T-cell (primary cell): Measurements from ENCODE around the gene RUFY4. TPM values are rescaled to one million over a fixed set of nuclear protein-coding genes. Genes with fewer than 3 reads are reported as not detected.
A peak's percentile ranks its signal among the peaks of the same experiment; 100 is the strongest.

ENCODE experiments used
- ATAC-seq, 4 experiments: fragments of 200-7000 bp in 3 of 4; fragments of 150-1000 bp in 1 of 4; cut with Tn5 transposase; replicated peaks in 1 of 4; 1 replicate in 3 of 4; 2 replicates in 1 of 4; pipeline ENCODE4 v1.10.0; 2021; ENCODE audit warnings: moderate library complexity in 3 of 4, mild to moderate bottlenecking in 2 of 4, moderate number of reproducible peaks in 1 of 4
- CTCF ChIA-PET, 2 donors: fragments of 300-600 bp; sonication (Branson Sonifier 250); formaldehyde crosslinking; loops; one replicate each; lab custom pipeline; 2022; ENCODE audit warnings: antibody characterized with exemption in 2 of 2; lab: Charles Lee
- POLR2A ChIA-PET, 2 donors: fragments of 300-600 bp; sonication (Branson Sonifier 250); formaldehyde crosslinking; loops; one replicate each; lab custom pipeline; 2022; ENCODE audit warnings: antibody characterized with exemption in 2 of 2; lab: Charles Lee
- DNase-seq, 35 experiments: peaks; one replicate each; pipeline versions ENCODE4 v3.0.0 to v3.0.0-alpha.2; 2013 to 2023
- H3K27ac ChIP-seq: one replicate; pipeline ENCODE4 v1.5.1; 2013; ENCODE audit warnings: low read length
- H3K27me3 ChIP-seq, 2 experiments: replicated peaks in 1 of 2; 1 replicate in 1 of 2; 2 replicates in 1 of 2; pipeline versions ENCODE4 v1.6.1 to v1.7.0; 2013; ENCODE audit warnings: low read length in 1 of 2, mixed read lengths in 1 of 2; ENCODE audit not compliant: control insufficient read depth in 2 of 2, insufficient read depth in 2 of 2; ENCODE audit errors: extremely low read depth in 1 of 2
- H3K36me3 ChIP-seq, 2 donors: 1 replicate in 1 of 2; 2 replicates in 1 of 2; pipeline versions ENCODE4 v1.6.1 to v1.7.0; 2013; ENCODE audit warnings: low read length in 1 of 2; ENCODE audit not compliant: control insufficient read depth in 2 of 2, insufficient read depth in 1 of 2; ENCODE audit errors: extremely low read depth in 1 of 2
- H3K4me1 ChIP-seq, 2 experiments: 1 replicate in 1 of 2; 2 replicates in 1 of 2; pipeline versions ENCODE4 v1.6.1 to v1.7.0; 2013; ENCODE audit warnings: low read length in 2 of 2, mixed read lengths in 1 of 2; ENCODE audit not compliant: insufficient read depth in 2 of 2, control insufficient read depth in 1 of 2; ENCODE audit errors: extremely low read depth in 1 of 2
- H3K4me3 ChIP-seq, 2 donors: 1 replicate in 1 of 2; 2 replicates in 1 of 2; pipeline versions ENCODE4 v1.5.1 to v1.7.0; 2013; ENCODE audit warnings: mild to moderate bottlenecking in 2 of 2, low read length in 1 of 2, moderate library complexity in 1 of 2; ENCODE audit not compliant: control insufficient read depth in 1 of 2; ENCODE audit errors: extremely low read depth in 1 of 2
- H3K9me3 ChIP-seq: 2 replicates; pipeline ENCODE4 v1.7.0; 2013
- H3K27ac Mint-ChIP-seq, 2 donors: one replicate each; pipeline ENCODE4 v1.8.0; 2020 to 2021; ENCODE audit warnings: mild to moderate bottlenecking in 2 of 2, mixed read lengths in 2 of 2
- H3K27me3 Mint-ChIP-seq, 2 donors: one replicate each; pipeline ENCODE4 v1.8.0; 2021 to 2022; ENCODE audit warnings: mixed read lengths in 2 of 2
- H3K36me3 Mint-ChIP-seq: one replicate; pipeline ENCODE4 v1.8.0; 2021; ENCODE audit warnings: mixed read lengths
- H3K4me1 Mint-ChIP-seq, 3 donors: one replicate each; pipeline ENCODE4 v1.8.0; 2020 to 2022; ENCODE audit warnings: mixed read lengths in 3 of 3, mild to moderate bottlenecking in 1 of 3
- H3K4me3 Mint-ChIP-seq, 3 donors: one replicate each; pipeline ENCODE4 v1.8.0; 2020 to 2022; ENCODE audit warnings: mild to moderate bottlenecking in 3 of 3, mixed read lengths in 3 of 3, moderate library complexity in 3 of 3
- H3K9me3 Mint-ChIP-seq, 3 donors: one replicate each; pipeline ENCODE4 v1.8.0; 2020 to 2022; ENCODE audit warnings: mixed read lengths in 3 of 3
- WGBS: methylation state at CpG from one replicate; pipeline ENCODE4 v1.1.5; 2013; ENCODE audit warnings: missing lambda C conversion rate; ENCODE audit not compliant: insufficient coverage; 5-methylcytosine and 5-hydroxymethylcytosine counted together
- total RNA-seq, 35 experiments: library from RNA in 6 of 35; stranded (reverse) in 6 of 35; fragments of 120-200 nt in 1 of 35; gene quantifications; one replicate each; pipeline versions ENCODE4 v1.2.1 to v1.2.4 and lab custom pipeline; 2013 to 2026

Gene RUFY4
- total RNA-seq, 5 donors from 2014 or later (not counting 1 experiment from before 2014, with no cell fraction given) = 0.18 to 1.0 (median 0.65) TPM

- Histone ChIP-seq H3K36me3 (no peaks in the 10 kb centered on the region), H3K9me3 (no peaks in the 10 kb centered on the region), H3K27ac (no peak overlapping the region), H3K27me3 (peaks cover 0 to 7% of the 10 kb centered on the region in 2 experiments), H3K4me1 (no peaks in the 10 kb centered on the region), H3K4me3 (no peak overlapping the region)
- Mint-ChIP-seq H3K4me1 (no peaks in the 10 kb centered on the region), H3K27me3 (no peaks in the 10 kb centered on the region), H3K27ac (no peak overlapping the region), H3K4me3 (no peak overlapping the region), H3K36me3 (no peaks in the 10 kb centered on the region), H3K9me3 (no peaks in the 10 kb centered on the region)
- DNase-seq = peak in 1 of 35 experiments; percentile 22
- ChIA-PET POLR2A (no interaction called here), CTCF (interaction anchor here in 1 of 2 donors (0.9 kb wide), 1 partner anchor 14 kb away, joined by 9 read pairs; no protein-coding TSS in a partner anchor)
- ATAC-seq = no peak
- no CpG with 5 or more reads among the region's 7 CpGs for WGBS
Observed at GRCh38 chr2:218022851-218023530, 46.1 kb upstream of the RUFY4 start.

GRCh38 chr2:218023636-218024035, 45.4 kb upstream of the RUFY4 start:
- ChIA-PET POLR2A (no interaction called here), CTCF (no interaction called here)
- Histone ChIP-seq H3K27me3 (peaks cover 0 to 3% of the 10 kb centered on the region in 2 experiments), H3K4me1 (no peaks in the 10 kb centered on the region), H3K27ac (no peak overlapping the region), H3K36me3 (no peaks in the 10 kb centered on the region), H3K9me3 (no peaks in the 10 kb centered on the region), H3K4me3 (no peak overlapping the region)
- Mint-ChIP-seq H3K4me3 (no peak overlapping the region), H3K27ac (no peak overlapping the region), H3K4me1 (no peaks in the 10 kb centered on the region), H3K36me3 (no peaks in the 10 kb centered on the region), H3K9me3 (no peaks in the 10 kb centered on the region), H3K27me3 (no peaks in the 10 kb centered on the region)
- ATAC-seq (no peak), DNase-seq (peak in 1 of 35 experiments; percentile 12)
- 94% methylated on average over 2 of the region's 3 CpGs for WGBS

DNA sequence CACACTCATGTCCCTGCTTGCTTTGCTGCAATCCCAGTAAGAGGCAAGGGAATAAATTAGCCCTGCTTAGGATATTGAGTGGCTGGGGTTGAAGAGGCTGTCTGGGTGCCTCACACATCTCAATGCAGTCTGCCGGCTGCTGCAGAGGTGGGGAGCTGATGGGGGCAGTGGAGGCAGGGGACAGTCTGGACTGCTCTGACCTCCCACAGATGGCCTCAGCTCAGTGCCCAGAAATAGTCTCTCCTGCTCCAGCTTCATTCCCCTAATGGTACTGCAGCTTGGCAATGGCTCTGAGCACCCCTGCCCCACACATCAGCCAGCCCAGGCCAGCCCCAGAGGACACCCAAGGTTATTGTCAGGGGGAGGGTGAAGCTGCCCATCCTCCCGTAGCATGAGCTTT, 44.7 kb upstream of the RUFY4 start:
- Histone ChIP-seq H3K4me3 (no peak overlapping the region), H3K9me3 (no peaks in the 10 kb centered on the region), H3K4me1 (no peaks in the 10 kb centered on the region), H3K27ac (no peak overlapping the region), H3K27me3 (peaks cover 0 to 3% of the 10 kb centered on the region in 2 experiments), H3K36me3 (no peaks in the 10 kb centered on the region)
- no peak overlapping the region for H3K4me3 Mint-ChIP-seq
- ATAC-seq (no peak), DNase-seq (peak in 1 of 35 experiments; percentile 14)
- H3K27me3 Mint-ChIP-seq = no peaks in the 10 kb centered on the region
- ChIA-PET POLR2A (no interaction called here), CTCF (interaction anchor here in 1 of 2 donors (0.6 kb wide), 1 partner anchor 1431 kb away, joined by 4 read pairs; no protein-coding TSS in a partner anchor)
- WGBS = no CpG with 5 or more reads among the region's 2 CpGs
- H3K4me1 Mint-ChIP-seq = no peaks in the 10 kb centered on the region
- H3K27ac Mint-ChIP-seq = no peak overlapping the region
- H3K9me3 Mint-ChIP-seq = no peaks in the 10 kb centered on the region
- no peaks in the 10 kb centered on the region for H3K36me3 Mint-ChIP-seq

GRCh38 chr2:218024871-218025270, 44.2 kb upstream of the RUFY4 start:
- Histone ChIP-seq H3K27me3 (peaks cover 0 to 3% of the 10 kb centered on the region in 2 experiments), H3K4me1 (no peaks in the 10 kb centered on the region), H3K9me3 (no peaks in the 10 kb centered on the region), H3K36me3 (no peaks in the 10 kb centered on the region), H3K4me3 (no peak overlapping the region), H3K27ac (no peak overlapping the region)
- ChIA-PET CTCF (interaction anchor here in 1 of 2 donors (0.6 kb wide), 2 partner anchors 271 to 1431 kb away, joined by 4 read pairs; no protein-coding TSS in a partner anchor), POLR2A (no interaction called here)
- DNase-seq (no peak), ATAC-seq (no peak)
- Mint-ChIP-seq H3K27ac (no peak overlapping the region), H3K9me3 (no peaks in the 10 kb centered on the region), H3K27me3 (no peaks in the 10 kb centered on the region), H3K4me1 (no peaks in the 10 kb centered on the region), H3K4me3 (no peak overlapping the region), H3K36me3 (no peaks in the 10 kb centered on the region)
- WGBS = no CpG with 5 or more reads among the region's 2 CpGs

- H3K27ac ChIP-seq = no peak overlapping the region
- ChIA-PET CTCF (no interaction called here), POLR2A (no interaction called here)
- H3K9me3 Mint-ChIP-seq = no peaks in the 10 kb centered on the region
- no peaks in the 10 kb centered on the region for H3K27me3 Mint-ChIP-seq
- H3K27me3 ChIP-seq = peaks cover 0 to 3% of the 10 kb centered on the region in 2 experiments
- ATAC-seq (no peak), DNase-seq (no peak)
- WGBS = no CpG with 5 or more reads among the region's 7 CpGs
- no peaks in the 10 kb centered on the region for H3K36me3 Mint-ChIP-seq
- H3K9me3 ChIP-seq = no peaks in the 10 kb centered on the region
- H3K27ac Mint-ChIP-seq = no peak overlapping the region
- H3K4me3 Mint-ChIP-seq = no peak overlapping the region
- no peaks in the 10 kb centered on the region for H3K4me1 Mint-ChIP-seq
- H3K36me3 ChIP-seq = no peaks in the 10 kb centered on the region
- H3K4me1 ChIP-seq = no peaks in the 10 kb centered on the region
- no peak overlapping the region for H3K4me3 ChIP-seq
Observed at GRCh38 chr2:218026244-218026643, 42.8 kb upstream of the RUFY4 start.

DNA sequence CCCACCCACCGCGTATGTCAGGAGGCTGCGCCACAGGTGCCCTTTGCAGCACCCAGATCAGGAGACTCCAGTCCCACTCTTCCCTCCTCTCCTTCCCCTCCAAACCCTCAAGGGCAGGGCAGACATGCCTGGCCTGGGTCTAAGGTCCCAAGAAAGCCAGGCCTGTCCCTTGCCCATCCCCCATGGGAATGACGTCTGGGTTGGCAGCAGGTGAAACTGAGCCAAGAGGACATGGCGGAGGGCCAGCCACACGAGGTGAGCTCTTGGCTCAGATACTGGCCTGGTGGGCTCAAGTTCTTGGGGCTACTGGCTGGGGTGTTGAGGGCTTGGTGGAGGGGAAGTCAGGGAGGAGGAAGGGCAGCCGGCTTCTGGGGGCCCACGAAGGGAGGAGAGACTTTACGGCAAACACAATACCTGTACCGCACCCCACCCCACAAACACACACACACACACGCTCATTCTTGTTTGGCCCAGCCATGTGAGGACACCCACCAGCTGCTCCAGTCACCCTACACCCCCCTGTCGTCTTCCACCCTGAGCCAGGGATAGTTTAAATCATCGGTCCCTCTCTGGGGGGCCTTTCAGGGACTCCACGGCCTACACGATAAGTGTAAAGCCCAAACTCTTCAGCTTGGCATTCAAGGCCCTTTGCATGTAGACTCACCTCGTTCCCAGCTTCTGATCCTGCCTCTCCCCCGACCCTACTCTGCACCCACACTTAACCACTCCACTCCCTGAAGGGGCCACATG, 42.2 kb upstream of the RUFY4 start:
- CTCF ChIA-PET = no interaction called here
- no peaks in the 10 kb centered on the region for H3K36me3 Mint-ChIP-seq
- H3K27ac ChIP-seq = no peak overlapping the region
- no peaks in the 10 kb centered on the region for H3K27me3 Mint-ChIP-seq
- H3K36me3 ChIP-seq = no peaks in the 10 kb centered on the region
- DNase-seq = peak in 2 of 35 experiments; percentile 7 to 17
- H3K4me3 ChIP-seq = no peak overlapping the region
- H3K4me3 Mint-ChIP-seq = no peak overlapping the region
- POLR2A ChIA-PET = no interaction called here
- ATAC-seq = no peak
- no peaks in the 10 kb centered on the region for H3K4me1 ChIP-seq
- WGBS = 88% methylated on average over 11 of the region's 17 CpGs
- no peaks in the 10 kb centered on the region for H3K9me3 Mint-ChIP-seq
- H3K4me1 Mint-ChIP-seq = no peaks in the 10 kb centered on the region
- H3K27me3 ChIP-seq = peaks cover 0 to 3% of the 10 kb centered on the region in 2 experiments
- no peaks in the 10 kb centered on the region for H3K9me3 ChIP-seq
- no peak overlapping the region for H3K27ac Mint-ChIP-seq
